Fibroblast of lung (primary cell): ENCODE measurements around the gene MEOX2. TPM values are rescaled to one million over a fixed set of nuclear protein-coding genes. Genes with fewer than 3 reads are reported as not detected.
A peak's percentile ranks its signal among the peaks of the same experiment; 100 is the strongest.

Experiments used
- DNase-seq, 2 donors: peaks; one replicate each; pipeline versions ENCODE4 v3.0.0 to v3.0.0-alpha.2; 2010; ENCODE audit warnings: low read depth in 2 of 2
- H2AFZ ChIP-seq: 2 replicates; pipeline ENCODE4 v1.5.1; 2012; ENCODE audit warnings: low read length, control low read depth, inconsistent platforms
- H3K27ac ChIP-seq: 2 replicates; pipeline ENCODE4 v1.5.1; 2011; ENCODE audit warnings: low read length, control low read depth; ENCODE audit not compliant: insufficient read depth
- H3K27me3 ChIP-seq: 2 replicates; pipeline ENCODE4 v1.5.1; 2011; ENCODE audit warnings: mild to moderate bottlenecking, low read length; ENCODE audit not compliant: control insufficient read depth, insufficient read depth
- H3K36me3 ChIP-seq: 2 replicates; pipeline ENCODE4 v1.5.1; 2011; ENCODE audit warnings: low read length; ENCODE audit not compliant: control insufficient read depth, insufficient read depth
- H3K4me1 ChIP-seq: 2 replicates; pipeline ENCODE4 v1.5.1; 2011; ENCODE audit warnings: low read length; ENCODE audit not compliant: control insufficient read depth, insufficient read depth; ENCODE audit errors: extremely low read depth
- H3K4me2 ChIP-seq: 2 replicates; pipeline ENCODE4 v1.5.1; 2011; ENCODE audit warnings: low read length, control low read depth; ENCODE audit not compliant: insufficient read depth; ENCODE audit errors: extremely low read depth
- H3K4me3 ChIP-seq, 4 experiments: fragments of 200-600 bp in 1 of 4; sonication (generic) in 1 of 4; replicated peaks in 1 of 4; 2 replicates each; pipeline ENCODE4 v1.5.1; 2011 to 2016; ENCODE audit warnings: low read length in 4 of 4, low read depth in 3 of 4, mild to moderate bottlenecking in 3 of 4, control low read depth in 2 of 4, inconsistent platforms in 1 of 4, mixed read lengths in 1 of 4; ENCODE audit not compliant: insufficient read depth in 1 of 4; ENCODE audit errors: control extremely low read depth in 1 of 4
- H3K79me2 ChIP-seq: 2 replicates; pipeline ENCODE4 v1.5.1; 2012; ENCODE audit warnings: mild to moderate bottlenecking, low read length, inconsistent platforms; ENCODE audit not compliant: control insufficient read depth, insufficient read depth
- H3K9ac ChIP-seq: 2 replicates; pipeline ENCODE4 v1.5.1; 2011; ENCODE audit warnings: mild to moderate bottlenecking, low read length, control low read depth; ENCODE audit not compliant: insufficient read depth
- H3K9me3 ChIP-seq: 2 replicates; pipeline ENCODE4 v1.5.1; 2012; ENCODE audit warnings: low read depth, low read length; ENCODE audit not compliant: control insufficient read depth, insufficient read depth
- H4K20me1 ChIP-seq: 2 replicates; pipeline ENCODE4 v1.5.1; 2011; ENCODE audit warnings: low read length; ENCODE audit not compliant: control insufficient read depth, insufficient read depth; ENCODE audit errors: extremely low read depth
- CTCF ChIP-seq, 2 donors: IDR thresholded peaks in 1 of 2; conservative IDR thresholded peaks in 1 of 2; 1 replicate in 1 of 2; 2 replicates in 1 of 2; pipeline ENCODE4 v1.5.1; 2011 to 2012; ENCODE audit warnings: low read length in 2 of 2, control low read depth in 1 of 2, inconsistent platforms in 1 of 2, low read depth in 1 of 2, mild to moderate bottlenecking in 1 of 2
- EZH2 ChIP-seq: IDR thresholded peaks from 2 replicates; pipeline ENCODE4 v1.5.1; 2012; ENCODE audit warnings: low read length, control low read depth, mild to moderate bottlenecking; ENCODE audit errors: missing control alignments
- polyA plus RNA-seq, 2 donors: library from polyadenylated mRNA; depleted of rRNA in 1 of 2; stranded (reverse) in 1 of 2; unstranded in 1 of 2; fragments of >200 nt; gene quantifications; 2 replicates each; pipeline ENCODE4 v1.2.1, GENCODE V29; 2011 to 2012; ENCODE audit warnings: missing spikeins in 1 of 2
- total RNA-seq: library from RNA; depleted of rRNA; stranded (reverse); fragments of >200 nt; gene quantifications from 2 replicates; pipeline ENCODE4 v1.2.1, GENCODE V29; 2014

Gene MEOX2
- total and polyA plus RNA-seq, 2 donors (not counting 1 experiment from before 2014, with no cell fraction given), result 0.28 to 0.50 TPM

GRCh38 chr7:15609287-15609686 is 77.2 kb downstream of the MEOX2 start:
- no peaks in the 10 kb centered on the region for H3K4me1 ChIP-seq
- TF ChIP-seq EZH2, result no peak
- TF ChIP-seq CTCF (conservative IDR thresholded peaks at IDR 0.05 in 1 of 2, IDR thresholded peaks at IDR 0.05 in 1 of 2; ENCODE audit: low read depth in 1 of 2, low read length in 2 of 2), result no peak
- H3K27ac ChIP-seq, result no peak overlapping the region
- no peaks in the 10 kb centered on the region for H3K27me3 ChIP-seq
- no peak overlapping the region for H3K9ac ChIP-seq
- H3K4me3 ChIP-seq, result no peak overlapping the region
- H3K36me3 ChIP-seq, result no peaks in the 10 kb centered on the region
- H2AFZ ChIP-seq, result no peak overlapping the region
- no peaks in the 10 kb centered on the region for H3K9me3 ChIP-seq
- H3K4me2 ChIP-seq, result no peak overlapping the region
- no peaks in the 10 kb centered on the region for H4K20me1 ChIP-seq
- no peak for DNase-seq
- H3K79me2 ChIP-seq, result no peaks in the 10 kb centered on the region

- peak in 1 of 2 donors; percentile 58 for DNase-seq
- Histone ChIP-seq H4K20me1 (no peaks in the 10 kb centered on the region), H3K27ac (no peak overlapping the region), H3K4me2 (no peak overlapping the region), H2AFZ (no peak overlapping the region), H3K9me3 (no peaks in the 10 kb centered on the region), H3K4me3 (no peak overlapping the region), H3K27me3 (no peaks in the 10 kb centered on the region), H3K9ac (no peak overlapping the region), H3K79me2 (no peaks in the 10 kb centered on the region), H3K36me3 (no peaks in the 10 kb centered on the region), H3K4me1 (no peaks in the 10 kb centered on the region)
- no peak for TF ChIP-seq EZH2
- TF ChIP-seq CTCF (conservative IDR thresholded peaks at IDR 0.05 in 1 of 2, IDR thresholded peaks at IDR 0.05 in 1 of 2; ENCODE audit: low read depth in 1 of 2, low read length in 2 of 2), result no peak
Measured at GRCh38 chr7:15607529-15608210, 78.8 kb downstream of the MEOX2 start.

- TF ChIP-seq CTCF (conservative IDR thresholded peaks at IDR 0.05 in 1 of 2, IDR thresholded peaks at IDR 0.05 in 1 of 2; ENCODE audit: low read depth in 1 of 2, low read length in 2 of 2) (no peak), EZH2 (no peak)
- H3K27me3 ChIP-seq, result no peaks in the 10 kb centered on the region
- no peaks in the 10 kb centered on the region for H3K36me3 ChIP-seq
- no peak overlapping the region for H3K4me3 ChIP-seq
- H3K9me3 ChIP-seq, result no peaks in the 10 kb centered on the region
- no peaks in the 10 kb centered on the region for H4K20me1 ChIP-seq
- DNase-seq, result no peak
- no peaks in the 10 kb centered on the region for H3K79me2 ChIP-seq
- no peak overlapping the region for H3K4me2 ChIP-seq
- no peaks in the 10 kb centered on the region for H3K4me1 ChIP-seq
- H3K9ac ChIP-seq, result no peak overlapping the region
- no peak overlapping the region for H2AFZ ChIP-seq
- H3K27ac ChIP-seq, result no peak overlapping the region
Measured at GRCh38 chr7:15606561-15606960, 79.9 kb downstream of the MEOX2 start.
